Measurements from ENCODE around the gene SSTR4. TPM values are rescaled to one million over a fixed set of nuclear protein-coding genes. Genes with fewer than 3 reads are reported as not detected.

The SSTR4 gene
- total and polyA plus RNA-seq, 2 of the 13 experiments (the other 11 are each of a cell fraction or from before 2014, with no cell fraction given), result not detected

GRCh38 chr20:23005776-23006175, 29.3 kb upstream of the SSTR4 start:
- no peaks in the 10 kb centered on the region for H3K9me3 ChIP-seq (ENCODE audit: low read length)
- FAIRE-seq (no peak), ATAC-seq (no peak), DNase-seq (ENCODE audit: low spot score) (no peak)
- H3K4me3 ChIP-seq (replicated peaks in 1 of 3; ENCODE audit: insufficient read depth in 1 of 3, low read depth in 2 of 3, low read length in 3 of 3), result no peak overlapping the region
- H3K9ac ChIP-seq (ENCODE audit: insufficient read depth, low read depth, low read length), result no peak overlapping the region
- ChIA-PET CTCF (ENCODE audit: low intra/inter-chr PET ratio, low total read pairs) (no interaction called here), POLR2A (no interaction called here)
- intact Hi-C loops (cut with micrococcal nuclease; ENCODE audit: unreplicated experiment), result no loop called here
- H3K79me2 ChIP-seq (ENCODE audit: insufficient read depth, low read length), result no peaks in the 10 kb centered on the region
- in situ Hi-C loops (cut with HindIII; ENCODE audit: extremely low pct_ligation_motif_present, low pct_unique_long_range_greater_than_20kb), result no loop called here
- H3K4me1 ChIP-seq (ENCODE audit: insufficient read depth, low read length), result no peaks in the 10 kb centered on the region
- H3K27me3 ChIP-seq (ENCODE audit: control insufficient read depth in 1 of 2, insufficient read depth in 2 of 2, low read length in 2 of 2), result peaks cover 0 to 3% of the 10 kb centered on the region in 2 experiments; a peak in 1 of 5 replicates
- no peak overlapping the region for H3K4me2 ChIP-seq (ENCODE audit: low read depth, low read length)
- BruUV-seq (replicated peaks), result no TSS peak
- no peaks in the 10 kb centered on the region for H3K36me3 ChIP-seq (replicated peaks in 1 of 2; ENCODE audit: control insufficient read depth in 1 of 2, insufficient read depth in 2 of 2, low read length in 2 of 2)
- TF ChIP-seq DDIT3 (CRISPR knock-in tag; IDR thresholded peaks at IDR 0.05) (no peak), MTA3 (CRISPR knock-in tag; IDR thresholded peaks at IDR 0.05) (no peak), CTCF (CRISPR knock-in tag; IDR thresholded peaks at IDR 0.05) (no peak), ZSCAN5A (CRISPR knock-in tag; IDR thresholded peaks at IDR 0.05; ENCODE audit: borderline replicate concordance) (no peak), USF2 (IDR thresholded peaks at IDR 0.05; ENCODE audit: low read depth, low read length) (no peak), USF2 (CRISPR knock-in tag; IDR thresholded peaks at IDR 0.05; ENCODE audit: borderline replicate concordance) (no peak), ZNF235 (CRISPR knock-in tag; IDR thresholded peaks at IDR 0.05; ENCODE audit: borderline replicate concordance) (no peak), ZNF232 (CRISPR knock-in tag; IDR thresholded peaks at IDR 0.05; ENCODE audit: borderline replicate concordance) (no peak), ZNF644 (CRISPR knock-in tag; IDR thresholded peaks at IDR 0.05; ENCODE audit: low read depth) (no peak), FOXA1 (IDR thresholded peaks at IDR 0.05) (no peak), FOXA1 (CRISPR knock-in tag; IDR thresholded peaks at IDR 0.05) (no peak)
- no peaks in the 10 kb centered on the region for H4K20me1 ChIP-seq (ENCODE audit: insufficient read depth, low read length)
- no peak overlapping the region for H2AFZ ChIP-seq (ENCODE audit: low read length)
- no peak overlapping the region for H3K27ac ChIP-seq (ENCODE audit: extremely low read length, insufficient read depth, low read length)

Measured in HepG2 (cell line).